ENCODE results near the gene LMF1. TPM values are rescaled to one million over a fixed set of nuclear protein-coding genes. Genes with fewer than 3 reads are reported as not detected.

LMF1 gene
- total and polyA plus RNA-seq, 9 of the 15 experiments (the other 6 are each of a cell fraction or from before 2014, with no cell fraction given), result 0.11 to 1.6 (median 0.55) TPM; not detected in 1

GRCh38 chr16:923184-923583 is 47.6 kb downstream of the LMF1 start:
- no peak overlapping the region for H3K9ac ChIP-seq (ENCODE audit: insufficient read depth in 1 of 2, low read depth in 2 of 2, low read length in 2 of 2)
- H3K27ac ChIP-seq (ENCODE audit: extremely low read depth, low read depth, low read length), result no peak overlapping the region
- FAIRE-seq (no peak), ATAC-seq (no peak), DNase-seq (ENCODE audit: extremely low read depth in 1 of 4, low spot score in 3 of 4) (no peak)
- H3K9me1 ChIP-seq (ENCODE audit: control insufficient read depth, insufficient read depth, low read length), result no peaks in the 10 kb centered on the region
- ChIA-PET POLR2A (no interaction called here), CTCF (ENCODE audit: low intra/inter-chr PET ratio) (no interaction called here)
- WGBS (ENCODE audit: insufficient coverage, low coverage, missing lambda C conversion rate), result 8% methylated on average over 7 of the region's 9 CpGs
- H3K4me1 ChIP-seq (replicated peaks in 1 of 2; ENCODE audit: control insufficient read depth in 2 of 2, insufficient read depth in 2 of 2, low read length in 2 of 2), result peaks cover 0 to 15% of the 10 kb centered on the region in 2 experiments; a peak in 1 of 5 replicates
- H3K79me2 ChIP-seq (ENCODE audit: control insufficient read depth, insufficient read depth, low read length), result no peaks in the 10 kb centered on the region
- peaks cover 8% of the 10 kb centered on the region for H4K20me1 ChIP-seq (replicated peaks; ENCODE audit: control insufficient read depth, insufficient read depth, low read length)
- no peak overlapping the region for H3K4me3 ChIP-seq
- H3K27me3 ChIP-seq (ENCODE audit: control insufficient read depth in 2 of 2, insufficient read depth in 2 of 2, low read length in 2 of 2), result peaks cover 51 to 89% of the 10 kb centered on the region in 2 experiments
- H3K36me3 ChIP-seq (ENCODE audit: control insufficient read depth, insufficient read depth, low read length), result no peaks in the 10 kb centered on the region
- no peak overlapping the region for H2AFZ ChIP-seq (ENCODE audit: low read depth, low read length)
- no TSS peak for BruUV-seq (replicated peaks)
- intact Hi-C loops (cut with micrococcal nuclease), result no loop called here
- H3K9me3 ChIP-seq (replicated peaks; ENCODE audit: control insufficient read depth, insufficient read depth, low read depth, low read length), result no peaks in the 10 kb centered on the region; the same call in 1 of the 2 replicates
- no peak overlapping the region for H3K4me2 ChIP-seq (ENCODE audit: insufficient read depth, low read length)
- in situ Hi-C loops (cut with MboI), result no loop called here
- TF ChIP-seq DNMT1 (IDR thresholded peaks at IDR 0.05) (no peak), ELF2 (CRISPR knock-in tag; IDR thresholded peaks at IDR 0.05) (no peak), BCOR (IDR thresholded peaks at IDR 0.05) (no peak), CREBBP (IDR thresholded peaks at IDR 0.05; ENCODE audit: low read depth, low read length) (no peak), ID3 (CRISPR knock-in tag; IDR thresholded peaks at IDR 0.05) (no peak), ID3 (tag; IDR thresholded peaks at IDR 0.05) (no peak), KDM4B (IDR thresholded peaks at IDR 0.05; ENCODE audit: borderline replicate concordance in 2 of 2, low read depth in 1 of 2) (no peak), ZHX1 (conservative IDR thresholded peaks at IDR 0.05; ENCODE audit: low read length) (no peak), CBX8 (IDR thresholded peaks at IDR 0.05; ENCODE audit: borderline replicate concordance, extremely low read depth, low read depth, low read length, poor library complexity, severe bottlenecking) (no peak), BACH1 (tag; IDR thresholded peaks at IDR 0.05) (no peak), FOXK1 (CRISPR knock-in tag; IDR thresholded peaks at IDR 0.05; ENCODE audit: borderline replicate concordance) (no peak), MXI1 (IDR thresholded peaks at IDR 0.05; ENCODE audit: low read depth, low read length) (no peak), ZNF398 (CRISPR knock-in tag; IDR thresholded peaks at IDR 0.05) (no peak), ZNF280B (CRISPR knock-in tag; IDR thresholded peaks at IDR 0.05) (no peak), ELK1 (CRISPR knock-in tag; IDR thresholded peaks at IDR 0.05) (no peak), MAFG (tag; conservative IDR thresholded peaks at IDR 0.05) (no peak)

Measured in K562 (cell line).